WTC11 (cell line): ENCODE results near the gene FAM89B. TPM values are rescaled to one million over a fixed set of nuclear protein-coding genes. Genes with fewer than 3 reads are reported as not detected.

Experiments used
- AFF4 ChIP-seq: sonication (generic); formaldehyde crosslinking; IDR thresholded peaks from 2 replicates; pipeline ENCODE4 v1.8.1; 2023; ENCODE audit warnings: mild to moderate bottlenecking, missing genetic modification reagents, borderline replicate concordance
- AR ChIP-seq: fragments of 250-450 bp; sonication (Bioruptor Pico); IDR thresholded peaks from 2 replicates; pipeline ENCODE4 v1.9.0; 2021; ENCODE audit warnings: mild to moderate bottlenecking
- CBFB ChIP-seq: sonication (generic); formaldehyde crosslinking; IDR thresholded peaks from 2 replicates; pipeline ENCODE4 v1.8.1; 2022; ENCODE audit warnings: mild to moderate bottlenecking, low read depth, missing genetic modification reagents
- CREM ChIP-seq: sonication (generic); formaldehyde crosslinking; IDR thresholded peaks from 2 replicates; pipeline ENCODE4 v1.8.1; 2022; ENCODE audit warnings: mild to moderate bottlenecking, missing genetic modification reagents, moderate library complexity
- CTCF ChIP-seq: fragments of 200-600 bp; IDR thresholded peaks from 2 replicates; pipeline ENCODE4 v1.8.0; 2022; ENCODE audit warnings: antibody characterized with exemption
- ELF4 ChIP-seq: sonication (generic); formaldehyde crosslinking; IDR thresholded peaks from 2 replicates; pipeline ENCODE4 v1.8.1; 2022; ENCODE audit warnings: low read depth, mild to moderate bottlenecking, moderate library complexity, missing genetic modification reagents
- ERG ChIP-seq: fragments of 250-450 bp; sonication (Bioruptor Pico); IDR thresholded peaks from 2 replicates; pipeline ENCODE4 v1.8.0; 2021; ENCODE audit warnings: mild to moderate bottlenecking
- ESRRA ChIP-seq: sonication (generic); formaldehyde crosslinking; IDR thresholded peaks from 2 replicates; pipeline ENCODE4 v1.8.1; 2022; ENCODE audit warnings: mild to moderate bottlenecking, missing genetic modification reagents, borderline replicate concordance
- FOXK1 ChIP-seq: sonication (generic); formaldehyde crosslinking; IDR thresholded peaks from 2 replicates; pipeline ENCODE4 v1.8.0; 2022; ENCODE audit warnings: mild to moderate bottlenecking, moderate library complexity, missing genetic modification reagents
- FOXP1 ChIP-seq: sonication (generic); formaldehyde crosslinking; IDR thresholded peaks from 2 replicates; pipeline ENCODE4 v1.8.0; 2022; ENCODE audit warnings: missing genetic modification reagents, mild to moderate bottlenecking, moderate library complexity, borderline replicate concordance
- FOXP4 ChIP-seq: sonication (generic); formaldehyde crosslinking; IDR thresholded peaks from 2 replicates; pipeline ENCODE4 v1.8.0; 2022; ENCODE audit warnings: mild to moderate bottlenecking, missing genetic modification reagents
- GTF2I ChIP-seq: fragments of 250-450 bp; sonication (Bioruptor Pico); conservative IDR thresholded peaks from 2 replicates; pipeline ENCODE4 v1.4.0; 2021; ENCODE audit warnings: mild to moderate bottlenecking
- HMGA2 ChIP-seq: fragments of 250-450 bp; sonication (Bioruptor Pico); IDR thresholded peaks from 2 replicates; pipeline ENCODE4 v1.4.0; 2021; ENCODE audit warnings: mild to moderate bottlenecking, moderate library complexity
- HMGXB4 ChIP-seq: sonication (generic); formaldehyde crosslinking; IDR thresholded peaks from 2 replicates; pipeline ENCODE4 v1.8.1; 2023; ENCODE audit warnings: mild to moderate bottlenecking, moderate library complexity, missing genetic modification reagents
- MXD4 ChIP-seq: fragments of 250-450 bp; sonication (Bioruptor Pico); IDR thresholded peaks from 2 replicates; pipeline ENCODE4 v1.8.0; 2021; ENCODE audit warnings: mild to moderate bottlenecking, moderate library complexity, borderline replicate concordance
- NFE2L1 ChIP-seq: sonication (generic); formaldehyde crosslinking; IDR thresholded peaks from 2 replicates; pipeline ENCODE4 v1.8.1; 2023; ENCODE audit warnings: missing genetic modification reagents
- NR1H2 ChIP-seq: sonication (generic); formaldehyde crosslinking; IDR thresholded peaks from 2 replicates; pipeline ENCODE4 v1.9.0; 2021; ENCODE audit warnings: mild to moderate bottlenecking, moderate library complexity, missing genetic modification reagents
- RELA ChIP-seq: sonication (generic); formaldehyde crosslinking; IDR thresholded peaks from 2 replicates; pipeline ENCODE4 v1.8.1; 2022; ENCODE audit warnings: missing genetic modification reagents, mild to moderate bottlenecking, borderline replicate concordance
- TEAD4 ChIP-seq: sonication (generic); formaldehyde crosslinking; IDR thresholded peaks from 2 replicates; pipeline ENCODE4 v1.8.0; 2022; ENCODE audit warnings: mild to moderate bottlenecking, missing genetic modification reagents
- ZNF423 ChIP-seq: fragments of 250-450 bp; sonication (Bioruptor Pico); IDR thresholded peaks from 2 replicates; pipeline ENCODE4 v2.1.2; 2022; ENCODE audit warnings: mild to moderate bottlenecking, moderate library complexity
- ZNF512 ChIP-seq: sonication (generic); formaldehyde crosslinking; IDR thresholded peaks from 2 replicates; pipeline ENCODE4 v1.8.1; 2022; ENCODE audit warnings: missing genetic modification reagents, borderline replicate concordance
- total RNA-seq: library from RNA; stranded (reverse); gene quantifications from 3 replicates; pipeline ENCODE4 v1.2.3, GENCODE V29; 2021

Gene FAM89B
- total RNA-seq, 1 experiment from 2014 or later, result 13.3 TPM

- TF ChIP-seq AFF4 (CRISPR knock-in tag), result peak; percentile 93; the same call in 1 of the 2 replicates
- TF ChIP-seq FOXK1 (CRISPR knock-in tag), result peak; percentile 98
- peak; percentile 98 for TF ChIP-seq CBFB
- TF ChIP-seq MXD4 (CRISPR knock-in tag), result no peak
- no peak for TF ChIP-seq CTCF
- TF ChIP-seq NFE2L1 (CRISPR knock-in tag), result peak; percentile 97
- TF ChIP-seq ERG, result no peak
- peak; percentile 99 for TF ChIP-seq RELA (CRISPR knock-in tag)
- TF ChIP-seq FOXP1 (CRISPR knock-in tag), result peak; percentile 99
- TF ChIP-seq ESRRA (CRISPR knock-in tag), result peak; percentile 98
- TF ChIP-seq FOXP4 (CRISPR knock-in tag), result peak; percentile 99
- TF ChIP-seq NR1H2, result 0 out of 2 replicates have a peak, but pooled peaks have one; percentile 49
- TF ChIP-seq TEAD4 (CRISPR knock-in tag), result peak; percentile 90
- TF ChIP-seq ZNF512, result no peak
- peak; percentile 97 for TF ChIP-seq ELF4 (CRISPR knock-in tag)
- no peak for TF ChIP-seq GTF2I (CRISPR knock-in tag)
- no peak for TF ChIP-seq ZNF423
- TF ChIP-seq HMGA2 (CRISPR knock-in tag), result no peak
- TF ChIP-seq HMGXB4, result peak; percentile 86
- TF ChIP-seq CREM (CRISPR knock-in tag), result peak; percentile 91
- no peak for TF ChIP-seq AR (CRISPR knock-in tag)
Observed at GRCh38 chr11:65606876-65607613, 34.7 kb downstream of the FAM89B start (continued).
